GM19324 (cell line): ENCODE measurements around the gene GALK2.
"Not testable (repeated sequence)": the region's sequence is repeated elsewhere in the genome, so short reads cannot be mapped to it uniquely, and the experiment has no call there.

ENCODE experiments used
- ATAC-seq: cut with Tn5 transposase; IDR thresholded peaks from one replicate; pipeline ENCODE4 v1.9.1; 2021; ENCODE audit warnings: mild to moderate bottlenecking, moderate library complexity; ENCODE audit not compliant: unreplicated experiment, low FRiP score

The GALK2 gene

GRCh38 chr15:49328941-49329340 is 158.9 kb downstream of the GALK2 start:
- no peak for ATAC-seq

- no peak for ATAC-seq
These were observed 160.1 kb downstream of the GALK2 start for GRCh38 chr15:49330166-49330565.

- no peak for ATAC-seq
These were observed 161.4 kb downstream of the GALK2 start for GRCh38 chr15:49331442-49331841.

- no peak for ATAC-seq
These were observed 161.9 kb downstream of the GALK2 start for GRCh38 chr15:49331951-49332350.

GRCh38 chr15:49339656-49340055 is 169.6 kb downstream of the GALK2 start:
- ATAC-seq, result no peak

- no peak for ATAC-seq
These were observed 173.5 kb downstream of the GALK2 start for GRCh38 chr15:49343546-49343945.

- not testable (repeated sequence) for ATAC-seq
These were observed 184.4 kb downstream of the GALK2 start for GRCh38 chr15:49354439-49354838.

GRCh38 chr15:49361370-49361769 is 191.3 kb downstream of the GALK2 start:
- no peak for ATAC-seq

- no peak for ATAC-seq
These were observed 196.4 kb downstream of the GALK2 start for GRCh38 chr15:49366496-49366895.

GRCh38 chr15:49370782-49371181 is 200.7 kb downstream of the GALK2 start:
- no peak for ATAC-seq

- no peak for ATAC-seq
These were observed 202.3 kb downstream of the GALK2 start for GRCh38 chr15:49372366-49372765.

- ATAC-seq, result no peak
These were observed 209.9 kb downstream of the GALK2 start for GRCh38 chr15:49379996-49380395.

GRCh38 chr15:49380912-49381311 is 210.9 kb downstream of the GALK2 start:
- no peak for ATAC-seq
